Endodermal cell (in vitro differentiated cells): ENCODE measurements around the gene DBR1. TPM values are rescaled to one million over a fixed set of nuclear protein-coding genes. Genes with fewer than 3 reads are reported as not detected.

Experiments used
- DNase-seq: peaks from one replicate; pipeline ENCODE4 v3.0.0-alpha.2; 2017
- H3K27ac ChIP-seq: 2 replicates; pipeline ENCODE4 v1.5.1; 2013; ENCODE audit warnings: mild to moderate bottlenecking, low read depth, low read length, moderate library complexity
- H3K27me3 ChIP-seq: 2 replicates; pipeline ENCODE4 v1.6.1; 2013; ENCODE audit warnings: mild to moderate bottlenecking, low read length, moderate library complexity; ENCODE audit not compliant: insufficient read depth, control insufficient read depth, poor library complexity, severe bottlenecking
- H3K36me3 ChIP-seq: 2 replicates; pipeline ENCODE4 v1.7.0; 2013; ENCODE audit warnings: mild to moderate bottlenecking, low read length, moderate library complexity; ENCODE audit not compliant: control insufficient read depth, insufficient read depth
- H3K4me1 ChIP-seq: one replicate; pipeline ENCODE4 v1.7.0; 2013; ENCODE audit warnings: low read length; ENCODE audit not compliant: control insufficient read depth, insufficient read depth
- H3K4me3 ChIP-seq: 2 replicates; pipeline ENCODE4 v1.5.1; 2013; ENCODE audit warnings: mild to moderate bottlenecking, low read length, moderate library complexity
- H3K9ac ChIP-seq: 2 replicates; pipeline ENCODE4 v1.6.1; 2013; ENCODE audit warnings: mild to moderate bottlenecking, low read length, moderate library complexity; ENCODE audit not compliant: poor library complexity, severe bottlenecking; ENCODE audit errors: extremely low read depth
- H3K9me3 ChIP-seq: 2 replicates; pipeline ENCODE4 v1.6.1; 2013; ENCODE audit warnings: mild to moderate bottlenecking, low read length, moderate library complexity; ENCODE audit not compliant: control insufficient read depth
- H3K27ac Mint-ChIP-seq: 2 replicates; pipeline ENCODE4 v1.8.0; 2020; ENCODE audit warnings: mixed read lengths
- H3K27me3 Mint-ChIP-seq: 2 replicates; pipeline ENCODE4 v1.8.0; 2021; ENCODE audit warnings: mild to moderate bottlenecking, mixed read lengths; ENCODE audit not compliant: insufficient read depth
- H3K36me3 Mint-ChIP-seq: 2 replicates; pipeline ENCODE4 v1.8.0; 2020; ENCODE audit warnings: low read depth, mixed read lengths
- H3K4me1 Mint-ChIP-seq: 2 replicates; pipeline ENCODE4 v1.8.0; 2020; ENCODE audit warnings: mixed read lengths
- H3K4me3 Mint-ChIP-seq: 2 replicates; pipeline ENCODE4 v1.8.0; 2020; ENCODE audit warnings: mild to moderate bottlenecking, moderate library complexity, mixed read lengths
- H3K9me3 Mint-ChIP-seq: 2 replicates; pipeline ENCODE4 v1.8.0; 2020; ENCODE audit warnings: mild to moderate bottlenecking, mixed read lengths
- WGBS, 2 experiments: methylation state at CpG; one replicate each; pipeline versions ENCODE4 v1.1.5 to v1.1.7; 2013; ENCODE audit warnings: missing lambda C conversion rate in 2 of 2, mixed read lengths in 1 of 2; ENCODE audit not compliant: insufficient coverage in 1 of 2, insufficient read length in 1 of 2; 5-methylcytosine and 5-hydroxymethylcytosine counted together
- total RNA-seq, 2 donors: library from RNA; stranded (reverse); fragmentation: NEBNext Ultra II Directional in 1 of 2; extraction: Animal tissue kit (Norgen Biotek cat#: 25700) in 1 of 2; gene quantifications; 2 replicates in 1 of 2; 3 replicates in 1 of 2; pipeline ENCODE4 v1.2.1, GENCODE V29; 2021
- TF ChIP-seq, protein P1 (sequence below): fragments of 200-600 bp; sonication (generic); conservative IDR thresholded peaks from 2 replicates; pipeline ENCODE4 v1.5.0; 2021; ENCODE audit warnings: antibody characterized with exemption, mild to moderate bottlenecking

DBR1 gene
- total RNA-seq, 2 donors from 2014 or later = 17.7 to 22.0 TPM

DNA sequence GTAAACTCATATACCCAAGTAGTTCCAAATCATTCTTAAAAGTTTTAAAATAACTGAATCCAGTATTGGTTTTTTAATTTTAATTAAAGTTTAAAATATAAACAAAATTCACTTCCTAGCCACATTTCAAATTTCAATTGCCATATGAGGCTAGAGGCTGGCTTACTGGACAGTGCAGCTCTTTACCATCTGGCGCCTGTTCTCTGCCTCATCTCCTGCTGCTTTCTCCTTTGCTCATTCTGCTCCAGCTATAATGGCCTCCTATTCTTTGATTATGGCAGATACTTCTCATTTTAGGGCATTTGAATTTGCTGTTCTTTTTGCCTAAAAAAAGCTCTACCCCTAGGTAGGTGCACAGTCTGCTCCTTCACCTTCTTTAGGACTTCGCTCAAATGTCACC lies 31.5 kb upstream of the DBR1 start:
- WGBS, 2 experiments = 95 to 100% methylated on average over 2 of the region's 2 CpGs
- Mint-ChIP-seq H3K9me3 (peaks cover 1% of the 10 kb centered on the region), H3K4me3 (no peak overlapping the region), H3K27me3 (no peaks in the 10 kb centered on the region), H3K36me3 (peaks cover 21% of the 10 kb centered on the region), H3K27ac (no peak overlapping the region), H3K4me1 (peaks cover 15% of the 10 kb centered on the region)
- Histone ChIP-seq H3K4me1 (peaks cover 10% of the 10 kb centered on the region), H3K36me3 (peaks cover 7% of the 10 kb centered on the region), H3K27ac (peak overlapping the region; percentile 2), H3K4me3 (no peak overlapping the region), H3K9me3 (peaks cover 8% of the 10 kb centered on the region), H3K27me3 (no peaks in the 10 kb centered on the region), H3K9ac (no peak overlapping the region)
- TF ChIP-seq, protein P1, sequence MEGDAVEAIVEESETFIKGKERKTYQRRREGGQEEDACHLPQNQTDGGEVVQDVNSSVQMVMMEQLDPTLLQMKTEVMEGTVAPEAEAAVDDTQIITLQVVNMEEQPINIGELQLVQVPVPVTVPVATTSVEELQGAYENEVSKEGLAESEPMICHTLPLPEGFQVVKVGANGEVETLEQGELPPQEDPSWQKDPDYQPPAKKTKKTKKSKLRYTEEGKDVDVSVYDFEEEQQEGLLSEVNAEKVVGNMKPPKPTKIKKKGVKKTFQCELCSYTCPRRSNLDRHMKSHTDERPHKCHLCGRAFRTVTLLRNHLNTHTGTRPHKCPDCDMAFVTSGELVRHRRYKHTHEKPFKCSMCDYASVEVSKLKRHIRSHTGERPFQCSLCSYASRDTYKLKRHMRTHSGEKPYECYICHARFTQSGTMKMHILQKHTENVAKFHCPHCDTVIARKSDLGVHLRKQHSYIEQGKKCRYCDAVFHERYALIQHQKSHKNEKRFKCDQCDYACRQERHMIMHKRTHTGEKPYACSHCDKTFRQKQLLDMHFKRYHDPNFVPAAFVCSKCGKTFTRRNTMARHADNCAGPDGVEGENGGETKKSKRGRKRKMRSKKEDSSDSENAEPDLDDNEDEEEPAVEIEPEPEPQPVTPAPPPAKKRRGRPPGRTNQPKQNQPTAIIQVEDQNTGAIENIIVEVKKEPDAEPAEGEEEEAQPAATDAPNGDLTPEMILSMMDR = no peak
- no peak for DNase-seq

DNA sequence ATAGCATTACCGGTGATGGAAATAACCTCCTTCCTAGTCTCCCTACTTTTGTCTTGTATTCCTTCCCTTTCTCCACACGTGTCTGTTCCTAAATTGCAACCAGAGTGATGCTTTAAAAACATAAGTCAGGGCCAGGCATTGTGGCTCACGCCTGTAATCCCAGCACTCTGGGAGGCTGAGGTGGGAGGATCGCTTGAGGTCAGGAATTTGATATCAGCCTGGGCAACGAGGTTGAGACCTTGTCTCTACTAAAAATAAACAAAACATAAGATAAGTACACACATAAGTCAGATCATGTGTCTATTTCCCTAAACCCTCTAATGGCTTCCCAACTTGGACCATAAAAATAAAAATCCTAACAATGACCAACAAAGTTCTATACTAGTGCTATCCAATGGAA lies 30.8 kb upstream of the DBR1 start:
- DNase-seq = no peak
- peaks cover 21% of the 10 kb centered on the region for H3K36me3 Mint-ChIP-seq
- peaks cover 8% of the 10 kb centered on the region for H3K9me3 ChIP-seq
- no peak overlapping the region for H3K4me3 Mint-ChIP-seq
- no peak overlapping the region for H3K4me3 ChIP-seq
- H3K36me3 ChIP-seq = peaks cover 7% of the 10 kb centered on the region
- no peak overlapping the region for H3K9ac ChIP-seq
- 95 to 96% methylated on average over 4 to 5 of the region's 5 CpGs for WGBS, 2 experiments
- no peaks in the 10 kb centered on the region for H3K27me3 ChIP-seq
- H3K27me3 Mint-ChIP-seq = no peaks in the 10 kb centered on the region
- peaks cover 1% of the 10 kb centered on the region for H3K9me3 Mint-ChIP-seq
- TF ChIP-seq, protein P1 = no peak
- peaks cover 4% of the 10 kb centered on the region for H3K4me1 ChIP-seq
- H3K4me1 Mint-ChIP-seq = peaks cover 11% of the 10 kb centered on the region
- no peak overlapping the region for H3K27ac ChIP-seq
- no peak overlapping the region for H3K27ac Mint-ChIP-seq

DNA sequence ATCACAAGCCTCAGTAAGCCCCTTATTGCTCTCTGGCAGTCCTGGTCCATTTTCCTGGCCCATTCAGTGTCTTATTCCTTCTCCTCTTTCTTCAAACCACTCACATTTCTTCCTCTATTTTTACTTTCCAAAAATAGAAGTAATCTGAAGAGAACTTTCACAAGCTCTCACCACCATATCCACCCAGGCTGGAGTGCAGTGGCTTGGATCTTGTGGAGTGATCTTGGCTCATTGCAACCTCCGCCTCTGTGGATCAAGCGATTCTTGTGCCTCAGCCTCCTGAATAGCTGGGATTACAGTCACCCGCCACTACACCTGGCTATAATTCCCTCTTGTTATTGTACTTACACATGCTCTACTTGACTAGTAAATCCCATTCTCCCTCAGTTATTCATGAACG lies 29.2 kb upstream of the DBR1 start:
- Histone ChIP-seq H3K27me3 (no peaks in the 10 kb centered on the region), H3K4me3 (no peak overlapping the region), H3K9ac (no peak overlapping the region), H3K9me3 (peaks cover 8% of the 10 kb centered on the region), H3K27ac (no peak overlapping the region), H3K4me1 (no peaks in the 10 kb centered on the region), H3K36me3 (peaks cover 7% of the 10 kb centered on the region)
- Mint-ChIP-seq H3K4me3 (no peak overlapping the region), H3K27me3 (no peaks in the 10 kb centered on the region), H3K27ac (no peak overlapping the region), H3K9me3 (peaks cover 1% of the 10 kb centered on the region), H3K4me1 (peaks cover 4% of the 10 kb centered on the region), H3K36me3 (peaks cover 21% of the 10 kb centered on the region)
- DNase-seq = no peak
- TF ChIP-seq, protein P1 = no peak
- WGBS, 2 experiments = 89 to 98% methylated on average over 4 of the region's 4 CpGs
